Lower leg skin (tissue), 3 donors: Measurements from ENCODE around the gene MRPL32.

Source experiments
- CTCF ChIP-seq, 3 donors: fragments of 450-650 bp; IDR thresholded peaks; one replicate each; pipeline ENCODE4 v1.5.1; 2016; ENCODE audit warnings: antibody characterized with exemption in 3 of 3, mild to moderate bottlenecking in 3 of 3, moderate library complexity in 2 of 3
- POLR2A ChIP-seq, 2 donors: fragments of 450-650 bp; IDR thresholded peaks; one replicate each; pipeline ENCODE4 v1.6.1; 2016 to 2017; ENCODE audit warnings: antibody characterized with exemption in 2 of 2, mild to moderate bottlenecking in 1 of 2, moderate library complexity in 1 of 2

GRCh38 chr7:42959549-42959948, 27.4 kb downstream of the MRPL32 start:
- TF ChIP-seq POLR2A (IDR thresholded peaks at IDR 0.05) (no peak), CTCF (IDR thresholded peaks at IDR 0.05) (no peak)
